Measurements from ENCODE around the gene UMPS. TPM values are rescaled to one million over a fixed set of nuclear protein-coding genes. Genes with fewer than 3 reads are reported as not detected.

The UMPS gene
- polyA plus RNA-seq, 2 of the 4 experiments (the other 2 are of a cell fraction) = 53.0 to 64.4 TPM

GRCh38 chr3:124684459-124684858, 45.8 kb upstream of the UMPS start:
- Histone ChIP-seq H3K9me3 (no peaks in the 10 kb centered on the region), H3K4me3 (no peak overlapping the region), H3K27ac (no peak overlapping the region), H3K4me1 (no peaks in the 10 kb centered on the region), H3K4me2 (no peak overlapping the region)
- TF ChIP-seq CEBPB (IDR thresholded peaks at IDR 0.05) (no peak), ZFP36 (IDR thresholded peaks at IDR 0.05; ENCODE audit: borderline replicate concordance, partially characterized antibody) (no peak), HOXA7 (CRISPR knock-in tag; IDR thresholded peaks at IDR 0.05) (no peak), RNF2 (IDR thresholded peaks at IDR 0.05; ENCODE audit: borderline replicate concordance, low read depth) (no peak), HOXB5 (CRISPR knock-in tag; IDR thresholded peaks at IDR 0.05) (no peak), MAX (IDR thresholded peaks at IDR 0.05) (no peak), ATOH8 (CRISPR knock-in tag; IDR thresholded peaks at IDR 0.05; ENCODE audit: low read depth) (no peak), ZC3H11A (IDR thresholded peaks at IDR 0.05) (no peak), HMGXB4 (CRISPR knock-in tag; IDR thresholded peaks at IDR 0.05; ENCODE audit: borderline replicate concordance) (no peak), MAZ (IDR thresholded peaks at IDR 0.05; ENCODE audit: borderline replicate concordance, low read depth, low read length) (no peak), KDM5A (IDR thresholded peaks at IDR 0.05) (no peak), JUNB (IDR thresholded peaks at IDR 0.05) (no peak), HES2 (IDR thresholded peaks at IDR 0.05) (no peak), ZSCAN20 (CRISPR knock-in tag; IDR thresholded peaks at IDR 0.05) (no peak), POLR2AphosphoS2 (conservative IDR thresholded peaks at IDR 0.05; ENCODE audit: low read length) (no peak), MAFK (IDR thresholded peaks at IDR 0.05; ENCODE audit: partially characterized antibody) (no peak), TP53 (CRISPR knock-in tag; IDR thresholded peaks at IDR 0.05) (no peak), TFCP2L1 (CRISPR knock-in tag; IDR thresholded peaks at IDR 0.05) (no peak), KDM1A (IDR thresholded peaks at IDR 0.05; ENCODE audit: low read depth) (no peak)
- CTCF ChIA-PET = interaction anchor here (1.0 to 13.0 kb wide), 3 partner anchors 18 to 121 kb away, joined by 3 to 348 read pairs (median 3); no protein-coding TSS in a partner anchor
- 75% methylated on average over 7 of the region's 7 CpGs for WGBS (ENCODE audit: missing lambda C conversion rate)
- FAIRE-seq (no peak), DNase-seq (ENCODE audit: low read depth in 1 of 2, low spot score in 1 of 2) (no peak), ATAC-seq (no peak)
- POLR2A ChIA-PET = no interaction called here

- FAIRE-seq (no peak), ATAC-seq (no peak), DNase-seq (ENCODE audit: low read depth in 1 of 2, low spot score in 1 of 2) (no peak)
- Histone ChIP-seq H3K27ac (no peak overlapping the region), H3K4me1 (no peaks in the 10 kb centered on the region), H3K4me2 (no peak overlapping the region), H3K4me3 (no peak overlapping the region), H3K9me3 (no peaks in the 10 kb centered on the region)
- ChIA-PET CTCF (interaction anchor here (1.0 to 13.0 kb wide), 3 partner anchors 19 to 122 kb away, joined by 3 to 348 read pairs (median 3); no protein-coding TSS in a partner anchor), POLR2A (no interaction called here)
- no peak for TF ChIP-seq HDAC2 (IDR thresholded peaks at IDR 0.05)
- TF ChIP-seq REST (IDR thresholded peaks at IDR 0.05) = no peak
- TF ChIP-seq HEYL (CRISPR knock-in tag; IDR thresholded peaks at IDR 0.05) = no peak
- TF ChIP-seq CHD4 (IDR thresholded peaks at IDR 0.05; ENCODE audit: borderline replicate concordance) = no peak
- TF ChIP-seq POLR2A (IDR thresholded peaks at IDR 0.05; ENCODE audit: low read length) = no peak
- TF ChIP-seq ZC3H11A (IDR thresholded peaks at IDR 0.05) = no peak
- WGBS (ENCODE audit: missing lambda C conversion rate) = 77% methylated on average over 5 of the region's 5 CpGs
These were observed 45.2 kb upstream of the UMPS start for GRCh38 chr3:124685067-124685466.
